Epithelial cell of proximal tubule (primary cell): ENCODE results near the gene DSN1. TPM values are rescaled to one million over a fixed set of nuclear protein-coding genes. Genes with fewer than 3 reads are reported as not detected.

Experiments used
- DNase-seq: peaks from one replicate; pipeline ENCODE4 v3.0.0-alpha.2; 2011; ENCODE audit warnings: low read depth
- H3K4me3 ChIP-seq: 2 replicates; pipeline ENCODE4 v1.5.1; 2011; ENCODE audit warnings: low read depth, mild to moderate bottlenecking, low read length
- CTCF ChIP-seq: conservative IDR thresholded peaks from 2 replicates; pipeline ENCODE4 v1.5.1; 2012; ENCODE audit warnings: low read depth, mild to moderate bottlenecking, low read length
- total RNA-seq: library from RNA; depleted of rRNA; stranded (reverse); fragments of >200 nt; gene quantifications from 2 replicates; pipeline ENCODE4 v1.2.3, GENCODE V29; 2015

DSN1 gene
- total RNA-seq, 1 donor from 2014 or later, result 19.8 TPM

GRCh38 chr20:36786246-36786645 is 12.7 kb upstream of the DSN1 start:
- DNase-seq, result no peak
- TF ChIP-seq CTCF, result no peak
- H3K4me3 ChIP-seq, result no peak overlapping the region

DNA sequence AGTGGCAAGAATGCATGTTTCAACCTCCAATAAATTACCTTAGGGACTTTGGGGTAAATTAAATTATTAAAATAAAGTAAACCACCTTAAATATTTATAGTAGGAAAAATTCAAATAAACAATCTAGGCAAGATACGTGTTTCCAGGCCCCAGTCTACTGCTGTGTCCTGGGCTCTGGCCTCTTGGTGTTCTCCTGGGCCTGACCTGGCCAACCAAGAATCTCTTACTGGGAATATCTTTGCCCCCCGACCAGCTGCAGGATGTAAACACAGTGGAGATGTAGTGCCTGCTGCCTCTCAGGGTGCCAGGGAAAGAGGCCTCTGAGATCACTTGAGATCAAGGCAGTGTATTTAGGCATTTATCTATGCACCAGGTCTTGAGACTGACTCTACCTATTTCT is 11.7 kb upstream of the DSN1 start:
- DNase-seq, result no peak
- TF ChIP-seq CTCF, result no peak
- no peak overlapping the region for H3K4me3 ChIP-seq

DNA sequence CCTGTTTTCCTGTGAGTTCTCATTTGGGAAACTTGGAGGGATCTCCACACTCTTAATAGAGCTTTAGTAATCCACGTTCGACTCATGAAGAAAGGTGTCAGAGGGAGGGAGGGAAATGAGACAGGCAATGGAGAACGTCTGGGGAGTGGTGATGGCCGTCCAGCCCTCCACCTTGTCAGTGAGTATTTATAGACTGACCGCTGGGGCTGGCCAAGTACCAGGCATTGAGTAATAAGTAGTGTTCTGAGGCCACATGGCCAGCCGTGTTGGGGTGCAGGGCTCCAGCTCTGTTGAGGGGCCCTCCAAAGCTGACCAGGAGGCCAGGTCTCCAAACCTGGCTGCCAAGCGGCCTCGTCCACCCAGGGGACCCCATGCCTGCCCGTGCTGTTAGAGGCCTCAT is 11.3 kb upstream of the DSN1 start:
- TF ChIP-seq CTCF, result no peak
- H3K4me3 ChIP-seq, result no peak overlapping the region
- DNase-seq, result no peak

DNA sequence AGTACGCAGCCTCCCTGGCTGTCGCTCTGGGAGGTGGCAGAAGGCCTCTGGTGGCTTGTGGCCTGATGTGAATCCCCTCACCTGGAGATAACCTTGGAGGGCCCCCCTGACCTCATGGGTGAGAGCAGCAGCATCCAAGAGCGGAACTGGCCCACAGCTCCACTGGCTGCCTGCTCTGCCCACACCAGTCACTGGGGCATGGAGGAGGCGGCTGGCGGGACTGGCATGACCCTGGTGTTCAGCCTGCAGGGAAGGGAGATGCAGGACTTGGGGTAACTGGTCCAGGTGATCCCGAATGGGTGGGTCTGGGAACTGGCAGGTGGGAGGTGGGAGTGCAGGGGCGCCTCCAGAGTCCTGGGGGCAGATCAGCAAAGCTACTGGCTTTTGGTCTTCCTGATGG is 10.6 kb upstream of the DSN1 start:
- no peak overlapping the region for H3K4me3 ChIP-seq
- TF ChIP-seq CTCF, result no peak
- no peak for DNase-seq

DNA sequence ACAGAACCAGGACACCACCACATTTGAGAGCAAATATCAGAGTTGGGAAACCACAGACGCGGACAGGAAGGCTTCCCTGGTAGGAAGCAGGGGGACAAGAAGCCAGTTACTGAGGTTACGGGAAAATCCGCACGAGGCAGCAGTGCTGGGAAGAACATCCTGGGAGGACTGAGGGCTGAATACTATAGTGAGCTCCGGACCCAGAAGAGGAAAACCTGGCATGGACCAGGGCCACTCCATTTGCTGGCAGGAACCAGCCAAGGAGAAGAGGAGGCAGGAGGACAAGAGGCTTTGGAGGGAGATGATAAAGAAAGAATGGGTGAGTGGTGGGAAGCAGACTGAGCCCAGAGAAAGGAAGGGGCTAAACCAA is 6.1 kb upstream of the DSN1 start:
- no peak for TF ChIP-seq CTCF
- DNase-seq, result no peak
- H3K4me3 ChIP-seq, result no peak overlapping the region

DNA sequence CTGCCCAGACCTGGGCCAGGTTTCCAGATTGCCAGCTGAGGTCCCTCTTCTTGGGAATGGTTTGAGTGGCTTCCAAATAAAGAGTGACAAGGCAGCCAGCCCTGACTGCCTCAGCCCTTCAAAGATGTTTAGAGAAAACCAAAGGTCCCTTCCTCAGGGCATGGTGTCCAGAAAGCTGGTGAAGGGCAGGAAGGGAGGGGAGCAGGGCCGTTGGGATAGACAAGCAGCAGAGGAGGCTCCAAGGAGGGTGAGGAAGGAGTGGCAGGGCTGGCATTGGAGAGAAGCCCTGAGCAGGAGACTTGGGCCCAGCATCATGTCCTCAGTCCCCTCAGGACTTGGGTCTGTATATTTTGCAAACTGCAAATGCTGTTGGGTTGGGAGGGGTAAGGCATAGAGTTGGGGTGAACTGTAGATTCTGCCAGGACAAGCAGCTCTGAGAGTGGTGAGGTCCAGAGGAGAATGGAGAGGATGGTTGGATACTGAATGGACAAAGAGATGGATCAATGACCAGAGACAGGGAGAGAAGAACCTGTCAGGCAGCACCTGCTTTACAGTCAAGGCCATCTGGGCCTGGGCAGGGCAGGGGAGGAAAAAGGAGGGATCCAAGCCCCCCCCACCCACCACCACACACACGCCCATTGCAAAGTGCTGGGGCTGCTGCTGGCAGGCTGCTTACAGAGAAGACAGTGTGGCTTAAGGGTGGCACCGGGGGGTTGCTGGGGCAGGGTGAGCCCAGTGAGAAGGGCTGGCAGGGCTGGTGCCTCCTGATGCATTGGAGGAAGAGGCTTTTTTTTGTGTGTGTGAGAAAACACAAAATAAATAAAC is 5.5 kb upstream of the DSN1 start:
- H3K4me3 ChIP-seq, result no peak overlapping the region
- DNase-seq, result no peak
- TF ChIP-seq CTCF, result no peak

DNA sequence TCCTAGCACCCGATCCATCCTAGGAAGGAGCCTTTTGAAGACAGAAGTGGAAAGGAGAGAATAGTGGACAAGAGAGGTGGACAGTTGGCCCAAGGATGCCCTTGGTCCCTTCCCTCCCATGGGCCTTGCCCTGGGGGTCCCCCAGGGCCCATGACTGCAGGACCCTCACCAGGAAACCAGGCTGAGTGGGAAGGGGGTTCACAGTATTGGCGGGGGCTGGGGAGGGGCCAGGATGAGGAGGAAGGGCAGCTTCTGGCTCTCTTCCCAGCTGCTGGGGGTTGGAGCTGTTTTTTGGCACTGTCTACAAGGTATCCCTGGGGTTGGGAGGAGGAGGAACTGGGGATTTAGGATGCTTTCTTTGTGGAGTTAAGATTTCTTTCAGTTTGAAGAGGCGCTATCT is 4.0 kb upstream of the DSN1 start:
- no peak for TF ChIP-seq CTCF
- H3K4me3 ChIP-seq, result no peak overlapping the region

More for the DNA sequence above, 4.0 kb upstream of the DSN1 start:
- no peak for DNase-seq
